Measurements from ENCODE around the gene ADAMTSL3. TPM values are rescaled to one million over a fixed set of nuclear protein-coding genes. Genes with fewer than 3 reads are reported as not detected.

Gene ADAMTSL3
- polyA plus RNA-seq, 1 of the 3 experiments (the other 2 are of a cell fraction) = 0.02 TPM

DNA sequence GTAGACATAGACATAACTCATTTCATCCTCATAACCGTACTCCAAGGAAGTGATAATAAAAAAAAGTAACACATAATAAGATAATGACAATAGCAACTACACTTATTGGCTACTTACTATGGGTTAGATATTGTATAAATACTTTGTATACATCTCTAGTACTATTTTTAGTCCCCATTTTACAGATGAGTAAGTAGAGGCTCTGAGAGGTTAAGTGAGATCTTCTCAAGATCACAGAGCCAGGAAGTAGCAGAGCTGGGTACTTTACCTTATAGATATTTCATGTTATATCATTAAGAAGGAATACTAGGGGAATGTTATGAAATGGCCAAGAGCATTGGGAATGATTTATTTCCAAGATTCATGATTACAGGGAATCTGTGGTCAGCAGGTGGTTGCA lies 49.4 kb upstream of the ADAMTSL3 start:
- TF ChIP-seq TCF12 (IDR thresholded peaks at IDR 0.05) (no peak), EZH2phosphoT487 (IDR thresholded peaks at IDR 0.05; ENCODE audit: borderline replicate concordance, low read depth) (no peak), ELF1 (IDR thresholded peaks at IDR 0.05) (no peak)
- CTCF ChIA-PET = no interaction called here

DNA sequence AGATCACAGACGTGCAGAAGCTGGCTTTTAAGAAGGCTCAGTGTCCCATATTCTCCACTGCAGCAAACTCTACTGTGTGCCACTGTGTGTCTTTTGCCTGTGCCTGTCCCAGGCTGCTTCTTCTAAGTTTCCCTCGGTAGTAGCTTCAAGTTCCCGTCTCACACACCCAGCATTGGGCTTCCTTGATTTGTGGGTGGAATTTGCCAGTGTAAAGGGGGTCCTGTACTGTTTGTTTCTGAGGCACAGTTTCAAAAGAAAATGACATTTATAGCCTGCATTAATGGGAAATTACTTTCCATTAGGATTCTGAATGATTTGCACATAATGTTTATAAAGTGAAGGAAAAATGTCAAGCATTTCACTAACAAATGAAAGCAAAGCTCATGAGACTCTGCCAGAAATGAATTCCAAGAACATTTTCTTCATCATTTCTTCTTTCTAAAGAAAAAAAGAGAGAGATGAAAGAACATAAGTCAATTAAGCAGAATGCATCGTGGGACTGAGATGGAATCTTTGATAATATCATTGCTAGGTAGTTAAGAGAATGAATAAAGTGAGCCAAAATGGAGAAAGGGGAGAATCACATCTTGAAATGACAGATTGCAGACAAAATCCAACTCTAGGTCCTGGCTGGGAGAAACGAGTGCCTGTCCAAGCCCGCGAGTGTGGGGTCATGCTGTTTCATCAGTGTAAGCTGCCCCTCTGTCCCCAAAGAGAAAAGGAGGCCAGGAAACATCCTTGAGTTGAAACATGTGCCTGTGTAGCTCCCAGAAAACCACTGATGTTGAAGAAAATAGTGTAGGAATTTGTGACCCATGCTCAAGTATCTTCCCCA lies 48.6 kb upstream of the ADAMTSL3 start:
- Histone ChIP-seq H3K27me3 (ENCODE audit: insufficient read depth) (no peaks in the 10 kb centered on the region), H3K9ac (no peak overlapping the region), H2AFZ (ENCODE audit: low read depth) (no peak overlapping the region), H3K9me2 (no peaks in the 10 kb centered on the region), H3K36me3 (replicated peaks in 1 of 2; ENCODE audit: control insufficient read depth in 1 of 2, insufficient read depth in 2 of 2, low read length in 1 of 2) (no peaks in the 10 kb centered on the region), H4K20me1 (ENCODE audit: insufficient read depth) (no peaks in the 10 kb centered on the region), H3K4me3 (ENCODE audit: low read depth in 2 of 2, low read length in 1 of 2) (no peak overlapping the region), H3F3A (replicated peaks; ENCODE audit: insufficient read depth) (no peaks in the 10 kb centered on the region), H3K4me2 (no peak overlapping the region), H3K9me3 (no peaks in the 10 kb centered on the region), H3K79me2 (ENCODE audit: insufficient read depth) (no peaks in the 10 kb centered on the region), H3K4me1 (ENCODE audit: control insufficient read depth in 1 of 2, insufficient read depth in 2 of 2, low read depth in 1 of 2, low read length in 1 of 2) (no peaks in the 10 kb centered on the region), H3K27ac (ENCODE audit: low read depth in 2 of 2, low read length in 1 of 2) (no peak overlapping the region)
- ChIA-PET POLR2A (no interaction called here), CTCF (no interaction called here)
- TF ChIP-seq GABPA (IDR thresholded peaks at IDR 0.05; ENCODE audit: low read depth) = no peak
- 2% methylated on average over 7 of the region's 7 CpGs for WGBS (ENCODE audit: low lambda C conversion rate)
- no peak for DNase-seq

More for the DNA sequence above, 49.4 kb upstream of the ADAMTSL3 start:
- no peaks in the 10 kb centered on the region for H3K4me1 ChIP-seq (ENCODE audit: control insufficient read depth in 1 of 2, insufficient read depth in 2 of 2, low read depth in 1 of 2, low read length in 1 of 2)
- no peaks in the 10 kb centered on the region for H3K79me2 ChIP-seq (ENCODE audit: insufficient read depth)
- H3K9me3 ChIP-seq = no peaks in the 10 kb centered on the region
- POLR2A ChIA-PET = no interaction called here
- no peak overlapping the region for H3K9ac ChIP-seq
- no peak for DNase-seq
- H3F3A ChIP-seq (replicated peaks; ENCODE audit: insufficient read depth) = no peaks in the 10 kb centered on the region
- H4K20me1 ChIP-seq (ENCODE audit: insufficient read depth) = no peaks in the 10 kb centered on the region
- 5% methylated on average over 1 of the region's 1 CpG for WGBS (ENCODE audit: low lambda C conversion rate)
- H2AFZ ChIP-seq (ENCODE audit: low read depth) = no peak overlapping the region
- no peaks in the 10 kb centered on the region for H3K36me3 ChIP-seq (replicated peaks in 1 of 2; ENCODE audit: control insufficient read depth in 1 of 2, insufficient read depth in 2 of 2, low read length in 1 of 2)
- no peak overlapping the region for H3K4me3 ChIP-seq (ENCODE audit: low read depth in 2 of 2, low read length in 1 of 2)
- no peaks in the 10 kb centered on the region for H3K27me3 ChIP-seq (ENCODE audit: insufficient read depth)
- no peaks in the 10 kb centered on the region for H3K9me2 ChIP-seq
- H3K4me2 ChIP-seq = no peak overlapping the region
- no peak overlapping the region for H3K27ac ChIP-seq (ENCODE audit: low read depth in 2 of 2, low read length in 1 of 2)

DNA sequence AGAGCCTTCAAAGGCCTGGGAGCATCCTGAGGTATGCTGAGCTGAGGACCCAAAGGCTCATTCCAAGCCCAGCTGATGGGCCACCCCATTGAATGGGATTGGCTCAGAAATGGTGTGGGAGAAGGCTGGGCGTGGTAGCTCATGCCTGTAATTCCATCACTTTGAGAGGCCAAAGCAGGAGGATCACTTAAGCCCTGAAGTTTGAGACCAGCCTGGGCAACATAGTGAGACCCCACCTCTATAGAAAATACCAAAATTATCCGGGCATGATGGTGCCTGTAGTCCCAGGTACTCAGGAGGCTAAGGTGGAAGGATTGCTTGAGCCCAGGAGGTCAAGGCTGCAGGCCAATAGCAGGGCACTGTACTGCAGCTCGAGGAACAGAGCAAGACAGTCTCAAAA lies 43.8 kb upstream of the ADAMTSL3 start:
- Histone ChIP-seq H4K20me1 (ENCODE audit: insufficient read depth) (no peaks in the 10 kb centered on the region), H3K9ac (no peak overlapping the region), H2AFZ (ENCODE audit: low read depth) (no peak overlapping the region), H3K9me3 (no peaks in the 10 kb centered on the region), H3K27ac (ENCODE audit: low read depth in 2 of 2, low read length in 1 of 2) (no peak overlapping the region), H3K4me2 (no peak overlapping the region), H3K27me3 (ENCODE audit: insufficient read depth) (no peaks in the 10 kb centered on the region; the same call in 1 of the 2 replicates), H3F3A (replicated peaks; ENCODE audit: insufficient read depth) (no peaks in the 10 kb centered on the region), H3K79me2 (ENCODE audit: insufficient read depth) (no peaks in the 10 kb centered on the region), H3K36me3 (replicated peaks in 1 of 2; ENCODE audit: control insufficient read depth in 1 of 2, insufficient read depth in 2 of 2, low read length in 1 of 2) (no peaks in the 10 kb centered on the region), H3K4me3 (ENCODE audit: low read depth in 2 of 2, low read length in 1 of 2) (no peak overlapping the region), H3K4me1 (ENCODE audit: control insufficient read depth in 1 of 2, insufficient read depth in 2 of 2, low read depth in 1 of 2, low read length in 1 of 2) (no peaks in the 10 kb centered on the region), H3K9me2 (no peaks in the 10 kb centered on the region)
- DNase-seq = no peak
- ChIA-PET CTCF (interaction anchor here (2.2 kb wide), 1 partner anchor 45 kb away, joined by 5 read pairs; no protein-coding TSS in a partner anchor), POLR2A (no interaction called here)
- 0% methylated on average over 3 of the region's 3 CpGs for WGBS (ENCODE audit: low lambda C conversion rate)
- TF ChIP-seq RAD21 (IDR thresholded peaks at IDR 0.05; ENCODE audit: low read length) (no peak), TEAD4 (IDR thresholded peaks at IDR 0.05; ENCODE audit: borderline replicate concordance, insufficient read depth) (no peak), MXI1 (IDR thresholded peaks at IDR 0.05; ENCODE audit: low read depth, low read length) (no peak), RCOR1 (IDR thresholded peaks at IDR 0.05; ENCODE audit: low read length) (no peak), NFIC (IDR thresholded peaks at IDR 0.05; ENCODE audit: borderline replicate concordance) (no peak), YY1 (IDR thresholded peaks at IDR 0.05; ENCODE audit: low read depth) (no peak), TAF1 (IDR thresholded peaks at IDR 0.05; ENCODE audit: borderline replicate concordance, low read depth, low read length) (no peak), FOXM1 (IDR thresholded peaks at IDR 0.05; ENCODE audit: low read depth) (no peak), ELF1 (IDR thresholded peaks at IDR 0.05) (no peak)

Measured in SK-N-SH (cell line).